Amniotic epithelial cell (primary cell): ENCODE measurements around the gene CALCOCO1.
A peak's percentile ranks its signal among the peaks of the same experiment; 100 is the strongest.

ENCODE experiments used
- DNase-seq: peaks from one replicate; pipeline ENCODE4 v3.0.0-alpha.2; 2010; ENCODE audit warnings: low read depth

Gene CALCOCO1

GRCh38 chr12:53752192-53752601 is 24.9 kb upstream of the CALCOCO1 start:
- no peak for DNase-seq

- no peak for DNase-seq
These were observed 24.3 kb upstream of the CALCOCO1 start, which contains the start of gene CISTR for GRCh38 chr12:53751336-53752191. Gene CISTR, minus strand, starts transcription at chr12:53751979.

- DNase-seq: no peak
These were observed 23.6 kb upstream of the CALCOCO1 start for GRCh38 chr12:53750812-53751335.

- no peak for DNase-seq
These were observed 22.9 kb upstream of the CALCOCO1 start for GRCh38 chr12:53749986-53750811.

GRCh38 chr12:53748072-53748840 is 21.0 kb upstream of the CALCOCO1 start:
- no peak for DNase-seq

GRCh38 chr12:53747095-53747494 is 19.8 kb upstream of the CALCOCO1 start:
- no peak for DNase-seq

- DNase-seq: peak; percentile 80
These were observed 19.4 kb upstream of the CALCOCO1 start for GRCh38 chr12:53746592-53747092.

- DNase-seq: no peak
These were observed 17.5 kb upstream of the CALCOCO1 start for GRCh38 chr12:53744751-53745150.

GRCh38 chr12:53744130-53744441 is 16.8 kb upstream of the CALCOCO1 start:
- no peak for DNase-seq

GRCh38 chr12:53743266-53744129 is 16.2 kb upstream of the CALCOCO1 start:
- DNase-seq: no peak

- DNase-seq: no peak
These were observed 12.9 kb upstream of the CALCOCO1 start for GRCh38 chr12:53740130-53740491.

GRCh38 chr12:53739214-53740129 is 12.2 kb upstream of the CALCOCO1 start:
- no peak for DNase-seq

- no peak for DNase-seq
These were observed 11.4 kb upstream of the CALCOCO1 start for GRCh38 chr12:53738406-53739213.

GRCh38 chr12:53737951-53738405 is 10.7 kb upstream of the CALCOCO1 start:
- DNase-seq: no peak

GRCh38 chr12:53737093-53737808 is 10.0 kb upstream of the CALCOCO1 start:
- no peak for DNase-seq

- DNase-seq: no peak
These were observed 9.3 kb upstream of the CALCOCO1 start for GRCh38 chr12:53736592-53736991.

- no peak for DNase-seq
These were observed 8.3 kb upstream of the CALCOCO1 start for GRCh38 chr12:53735556-53735955.

GRCh38 chr12:53734425-53734824 is 7.2 kb upstream of the CALCOCO1 start:
- DNase-seq: no peak
